GM12801 (cell line): ENCODE results near the gene NR1H2.

Source experiments
- TF ChIP-seq, protein P1 (sequence below): IDR thresholded peaks from one replicate; pipeline ENCODE4 v1.5.1; 2011; ENCODE audit warnings: control low read depth; ENCODE audit not compliant: insufficient read length; ENCODE audit errors: extremely low read depth

The NR1H2 gene

DNA sequence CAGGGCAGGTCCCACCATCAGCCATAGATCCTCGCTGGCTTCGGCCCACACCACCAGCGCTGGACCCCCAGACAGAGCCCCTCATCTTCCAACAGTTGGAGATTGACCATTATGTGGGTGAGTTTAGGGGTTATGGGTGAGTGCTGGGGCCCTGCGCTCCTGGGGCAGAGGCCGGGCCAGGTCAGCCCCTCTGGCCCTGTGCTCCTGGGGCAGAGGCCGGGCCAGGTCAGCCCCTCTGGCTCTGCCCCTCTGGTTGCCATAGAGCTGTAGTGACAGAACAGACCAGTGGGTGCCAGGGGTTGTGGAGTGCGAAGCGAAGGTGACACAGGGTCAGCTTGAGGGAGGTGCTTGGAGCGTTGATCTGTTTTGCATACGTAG, 23.1 kb downstream of the NR1H2 start:
- TF ChIP-seq, protein P1, sequence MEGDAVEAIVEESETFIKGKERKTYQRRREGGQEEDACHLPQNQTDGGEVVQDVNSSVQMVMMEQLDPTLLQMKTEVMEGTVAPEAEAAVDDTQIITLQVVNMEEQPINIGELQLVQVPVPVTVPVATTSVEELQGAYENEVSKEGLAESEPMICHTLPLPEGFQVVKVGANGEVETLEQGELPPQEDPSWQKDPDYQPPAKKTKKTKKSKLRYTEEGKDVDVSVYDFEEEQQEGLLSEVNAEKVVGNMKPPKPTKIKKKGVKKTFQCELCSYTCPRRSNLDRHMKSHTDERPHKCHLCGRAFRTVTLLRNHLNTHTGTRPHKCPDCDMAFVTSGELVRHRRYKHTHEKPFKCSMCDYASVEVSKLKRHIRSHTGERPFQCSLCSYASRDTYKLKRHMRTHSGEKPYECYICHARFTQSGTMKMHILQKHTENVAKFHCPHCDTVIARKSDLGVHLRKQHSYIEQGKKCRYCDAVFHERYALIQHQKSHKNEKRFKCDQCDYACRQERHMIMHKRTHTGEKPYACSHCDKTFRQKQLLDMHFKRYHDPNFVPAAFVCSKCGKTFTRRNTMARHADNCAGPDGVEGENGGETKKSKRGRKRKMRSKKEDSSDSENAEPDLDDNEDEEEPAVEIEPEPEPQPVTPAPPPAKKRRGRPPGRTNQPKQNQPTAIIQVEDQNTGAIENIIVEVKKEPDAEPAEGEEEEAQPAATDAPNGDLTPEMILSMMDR = no peak

DNA sequence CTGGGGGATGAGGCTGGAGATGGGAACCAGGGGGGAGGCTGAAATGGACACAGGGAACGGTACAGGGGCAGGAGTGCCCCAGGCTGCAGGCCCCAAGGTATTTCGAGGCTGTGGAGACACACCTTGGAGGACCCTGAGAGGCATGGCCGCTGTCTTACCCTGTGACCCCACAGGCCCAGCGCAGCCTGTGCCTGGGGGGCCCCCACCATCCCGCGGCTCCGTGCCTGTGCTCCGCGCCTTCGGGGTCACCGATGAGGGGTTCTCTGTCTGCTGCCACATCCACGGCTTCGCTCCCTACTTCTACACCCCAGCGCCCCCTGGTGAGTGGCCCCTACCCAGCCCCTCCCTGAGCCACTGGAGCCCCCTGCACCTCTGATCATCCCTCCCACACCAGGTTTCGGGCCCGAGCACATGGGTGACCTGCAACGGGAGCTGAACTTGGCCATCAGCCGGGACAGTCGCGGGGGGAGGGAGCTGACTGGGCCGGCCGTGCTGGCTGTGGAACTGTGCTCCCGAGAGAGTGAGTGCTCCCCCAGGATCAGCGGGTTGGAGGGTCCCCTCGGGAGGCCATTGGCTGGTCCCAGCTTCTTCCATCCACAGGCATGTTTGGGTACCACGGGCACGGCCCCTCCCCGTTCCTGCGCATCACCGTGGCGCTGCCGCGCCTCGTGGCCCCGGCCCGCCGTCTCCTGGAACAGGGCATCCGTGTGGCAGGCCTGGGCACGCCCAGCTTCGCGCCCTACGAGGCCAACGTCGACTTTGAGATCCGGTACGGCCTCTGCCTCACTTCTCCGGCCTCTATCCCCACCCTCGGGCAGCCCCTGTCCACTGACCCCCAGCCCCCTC, 25.6 kb downstream of the NR1H2 start:
- TF ChIP-seq, protein P1 = no peak

GRCh38 chr19:50402544-50403301, 26.5 kb downstream of the NR1H2 start:
- TF ChIP-seq, protein P1 = no peak

DNA sequence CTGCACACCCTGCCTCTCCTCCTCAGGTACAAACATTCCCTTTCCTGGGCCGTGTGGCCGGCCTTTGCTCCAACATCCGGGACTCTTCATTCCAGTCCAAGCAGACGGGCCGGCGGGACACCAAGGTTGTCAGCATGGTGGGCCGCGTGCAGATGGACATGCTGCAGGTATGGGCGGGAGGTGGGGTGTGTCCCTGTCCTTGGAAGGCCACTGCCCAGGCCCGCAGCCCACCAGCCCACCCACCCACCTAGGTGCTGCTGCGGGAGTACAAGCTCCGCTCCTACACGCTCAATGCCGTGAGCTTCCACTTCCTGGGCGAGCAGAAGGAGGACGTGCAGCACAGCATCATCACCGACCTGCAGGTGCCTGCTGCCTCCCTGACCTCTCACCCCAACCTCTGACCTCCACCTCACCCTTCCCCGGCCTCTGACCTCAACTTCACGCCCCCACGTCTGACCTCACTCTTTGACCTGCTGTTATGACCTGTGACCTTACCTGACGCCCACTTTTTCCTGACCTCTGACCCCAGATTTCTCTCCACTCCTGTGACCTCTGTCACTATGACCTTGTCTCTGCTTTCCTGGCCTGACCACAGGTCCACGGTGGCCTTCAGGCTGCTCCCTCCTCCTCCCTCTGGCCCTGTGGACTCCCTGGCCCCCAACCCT, 30.0 kb downstream of the NR1H2 start:
- TF ChIP-seq, protein P1 = no peak

DNA sequence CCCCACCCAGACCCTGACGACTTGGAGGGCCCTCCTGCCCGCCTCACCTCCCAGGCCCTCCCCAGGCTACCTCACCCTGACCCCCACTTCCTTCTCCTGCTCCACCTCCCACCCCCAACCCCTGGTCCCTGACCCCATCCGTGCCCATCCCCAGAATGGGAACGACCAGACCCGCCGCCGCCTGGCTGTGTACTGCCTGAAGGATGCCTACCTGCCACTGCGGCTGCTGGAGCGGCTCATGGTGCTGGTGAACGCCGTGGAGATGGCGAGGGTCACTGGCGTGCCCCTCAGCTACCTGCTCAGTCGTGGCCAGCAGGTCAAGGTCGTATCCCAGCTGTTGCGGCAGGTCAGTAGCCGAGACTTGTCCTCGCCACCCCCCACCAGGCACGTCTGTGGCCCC, 30.6 kb downstream of the NR1H2 start:
- TF ChIP-seq, protein P1 = no peak

- TF ChIP-seq, protein P1 = no peak
Observed at GRCh38 chr19:50409347-50409746, 33.1 kb downstream of the NR1H2 start.

GRCh38 chr19:50410109-50410508, 33.9 kb downstream of the NR1H2 start:
- TF ChIP-seq, protein P1 = no peak
